A549 (cell line): Measurements from ENCODE around the gene ASTE1.

Experiments used
- CBX2 ChIP-seq: fragments of 200-600 bp; sonication (generic); IDR thresholded peaks from 2 replicates; pipeline ENCODE4 v1.6.1; 2016; ENCODE audit warnings: low read depth, mild to moderate bottlenecking, borderline replicate concordance
- POLR2A ChIP-seq: IDR thresholded peaks from 2 replicates; pipeline ENCODE4 v1.6.1; 2012; ENCODE audit warnings: mild to moderate bottlenecking, low read length
- RARB ChIP-seq: fragments of 250-450 bp; sonication (Bioruptor Pico); IDR thresholded peaks from 2 replicates; pipeline ENCODE4 v1.8.0; 2021; ENCODE audit warnings: mild to moderate bottlenecking, moderate library complexity
- ZNF302 ChIP-seq: fragments of 250-450 bp; sonication (Bioruptor Pico); IDR thresholded peaks from 2 replicates; pipeline ENCODE4 v1.9.0; 2021; ENCODE audit warnings: inconsistent platforms, mild to moderate bottlenecking, moderate library complexity
- TF ChIP-seq, protein P1 (sequence below): fragments of >200 bp; sonication (Bioruptor Twin); formaldehyde crosslinking; IDR thresholded peaks from 3 replicates; pipeline ENCODE4 v1.5.1; 2016
- TF ChIP-seq, protein P2 (sequence below): IDR thresholded peaks from 2 replicates; pipeline ENCODE4 v1.6.1; 2012

DNA sequence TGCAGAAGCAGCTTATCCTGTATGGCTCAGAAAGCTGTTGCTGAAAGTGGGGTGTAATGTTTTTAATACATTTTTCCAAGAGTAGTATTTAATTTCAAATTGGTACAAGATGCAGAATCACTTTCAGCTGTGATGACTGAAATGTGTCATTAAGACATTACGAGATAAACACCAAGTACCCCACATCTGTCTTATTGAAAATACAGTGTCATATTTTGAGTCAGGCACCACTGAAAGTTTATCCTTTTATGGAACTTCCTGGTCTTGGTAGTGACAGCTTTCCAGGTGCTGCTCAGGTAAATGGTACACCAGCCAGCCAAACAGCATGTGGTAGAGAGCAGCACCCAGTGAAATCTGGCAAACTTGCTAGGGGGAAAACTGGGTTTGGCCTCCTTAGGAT is 16.9 kb downstream of the ASTE1 start:
- no peak for TF ChIP-seq POLR2A
- TF ChIP-seq, protein P1, sequence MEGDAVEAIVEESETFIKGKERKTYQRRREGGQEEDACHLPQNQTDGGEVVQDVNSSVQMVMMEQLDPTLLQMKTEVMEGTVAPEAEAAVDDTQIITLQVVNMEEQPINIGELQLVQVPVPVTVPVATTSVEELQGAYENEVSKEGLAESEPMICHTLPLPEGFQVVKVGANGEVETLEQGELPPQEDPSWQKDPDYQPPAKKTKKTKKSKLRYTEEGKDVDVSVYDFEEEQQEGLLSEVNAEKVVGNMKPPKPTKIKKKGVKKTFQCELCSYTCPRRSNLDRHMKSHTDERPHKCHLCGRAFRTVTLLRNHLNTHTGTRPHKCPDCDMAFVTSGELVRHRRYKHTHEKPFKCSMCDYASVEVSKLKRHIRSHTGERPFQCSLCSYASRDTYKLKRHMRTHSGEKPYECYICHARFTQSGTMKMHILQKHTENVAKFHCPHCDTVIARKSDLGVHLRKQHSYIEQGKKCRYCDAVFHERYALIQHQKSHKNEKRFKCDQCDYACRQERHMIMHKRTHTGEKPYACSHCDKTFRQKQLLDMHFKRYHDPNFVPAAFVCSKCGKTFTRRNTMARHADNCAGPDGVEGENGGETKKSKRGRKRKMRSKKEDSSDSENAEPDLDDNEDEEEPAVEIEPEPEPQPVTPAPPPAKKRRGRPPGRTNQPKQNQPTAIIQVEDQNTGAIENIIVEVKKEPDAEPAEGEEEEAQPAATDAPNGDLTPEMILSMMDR: no peak
- no peak for TF ChIP-seq ZNF302 (CRISPR knock-in tag)
- TF ChIP-seq RARB: no peak
- TF ChIP-seq CBX2: no peak
- TF ChIP-seq, protein P2, sequence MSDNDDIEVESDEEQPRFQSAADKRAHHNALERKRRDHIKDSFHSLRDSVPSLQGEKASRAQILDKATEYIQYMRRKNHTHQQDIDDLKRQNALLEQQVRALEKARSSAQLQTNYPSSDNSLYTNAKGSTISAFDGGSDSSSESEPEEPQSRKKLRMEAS: no peak
